Neural progenitor cell (in vitro differentiated cells): ENCODE results near the gene ARMC9. TPM values are rescaled to one million over a fixed set of nuclear protein-coding genes. Genes with fewer than 3 reads are reported as not detected.

Experiments used
- DNase-seq: peaks from one replicate; pipeline ENCODE4 v3.0.0-alpha.2; 2016; ENCODE audit warnings: low spot score
- H2AFZ ChIP-seq: fragments of 200-600 bp; sonication (generic); replicated peaks from 2 replicates; pipeline ENCODE4 v1.6.1; 2016; ENCODE audit warnings: antibody characterized with exemption
- H3F3A ChIP-seq: fragments of 200-600 bp; sonication (generic); 2 replicates; pipeline ENCODE4 v1.6.1; 2016; ENCODE audit warnings: antibody characterized with exemption, low read depth
- H3K27ac ChIP-seq: fragments of 200-600 bp; sonication (generic); 2 replicates; pipeline ENCODE4 v1.5.1; 2016; ENCODE audit warnings: mild to moderate bottlenecking
- H3K27me3 ChIP-seq: fragments of 200-600 bp; sonication (generic); 2 replicates; pipeline ENCODE4 v1.6.1; 2016; ENCODE audit warnings: mild to moderate bottlenecking, moderate library complexity
- H3K36me3 ChIP-seq: fragments of 200-600 bp; sonication (generic); 2 replicates; pipeline ENCODE4 v1.5.1; 2016
- H3K4me1 ChIP-seq: fragments of 200-600 bp; sonication (generic); 2 replicates; pipeline ENCODE4 v1.6.1; 2016; ENCODE audit warnings: mixed run types
- H3K4me2 ChIP-seq: fragments of 200-600 bp; sonication (generic); 2 replicates; pipeline ENCODE4 v1.6.1; 2016
- H3K4me3 ChIP-seq: fragments of 200-600 bp; sonication (generic); 2 replicates; pipeline ENCODE4 v1.5.1; 2016
- H3K79me2 ChIP-seq: fragments of 200-600 bp; sonication (generic); 2 replicates; pipeline ENCODE4 v1.6.1; 2016; ENCODE audit warnings: low read depth
- H3K9ac ChIP-seq: fragments of 200-600 bp; sonication (generic); 2 replicates; pipeline ENCODE4 v1.6.1; 2016
- H3K9me3 ChIP-seq: fragments of 200-600 bp; sonication (generic); 2 replicates; pipeline ENCODE4 v1.5.1; 2016; ENCODE audit warnings: low read depth
- H4K20me1 ChIP-seq: fragments of 200-600 bp; sonication (generic); 2 replicates; pipeline ENCODE4 v1.6.1; 2016; ENCODE audit warnings: low read depth
- H3K27ac Mint-ChIP-seq: 3 replicates; pipeline ENCODE4 v1.8.0; 2021; ENCODE audit warnings: mixed read lengths
- H3K27me3 Mint-ChIP-seq: 2 replicates; pipeline ENCODE4 v1.8.0; 2022; ENCODE audit warnings: low read depth, mild to moderate bottlenecking, inconsistent platforms, moderate library complexity, mixed read lengths; ENCODE audit not compliant: insufficient read depth
- H3K36me3 Mint-ChIP-seq: 3 replicates; pipeline ENCODE4 v1.8.0; 2021; ENCODE audit warnings: mixed read lengths
- H3K4me1 Mint-ChIP-seq: 3 replicates; pipeline ENCODE4 v1.8.0; 2021; ENCODE audit warnings: mixed read lengths
- H3K4me3 Mint-ChIP-seq: 3 replicates; pipeline ENCODE4 v1.8.0; 2021; ENCODE audit warnings: mild to moderate bottlenecking, moderate library complexity, mixed read lengths
- H3K9me3 Mint-ChIP-seq: 3 replicates; pipeline ENCODE4 v1.8.0; 2020; ENCODE audit warnings: mixed read lengths
- EZH2 ChIP-seq: fragments of 200-600 bp; sonication (generic); IDR thresholded peaks from 2 replicates; pipeline ENCODE4 v1.6.1; 2017; ENCODE audit warnings: antibody characterized with exemption, mild to moderate bottlenecking, moderate library complexity
- EZH2phosphoT487 ChIP-seq: fragments of 200-600 bp; sonication (generic); IDR thresholded peaks from 2 replicates; pipeline ENCODE4 v1.6.1; 2017; ENCODE audit warnings: antibody characterized with exemption
- total RNA-seq: library from RNA; depleted of rRNA; stranded (reverse); fragments of >200 nt; gene quantifications from 2 replicates; pipeline ENCODE4 v1.2.3, GENCODE V29; 2015; ENCODE audit warnings: low replicate concordance
- TF ChIP-seq, protein P1 (sequence below): fragments of 200-600 bp; sonication (generic); IDR thresholded peaks from 2 replicates; pipeline ENCODE4 v1.5.1; 2017; ENCODE audit warnings: antibody characterized with exemption, mild to moderate bottlenecking

Gene ARMC9
- total RNA-seq, 1 donor from 2014 or later, result 45.8 TPM

- Histone ChIP-seq H3K79me2 (no peaks in the 10 kb centered on the region), H3K4me1 (peaks cover 26% of the 10 kb centered on the region), H3K27ac (no peak overlapping the region), H3F3A (peaks cover 24% of the 10 kb centered on the region), H3K4me3 (no peak overlapping the region), H4K20me1 (no peaks in the 10 kb centered on the region), H2AFZ (no peak overlapping the region), H3K27me3 (peaks cover 34% of the 10 kb centered on the region), H3K36me3 (no peaks in the 10 kb centered on the region), H3K9me3 (no peaks in the 10 kb centered on the region), H3K4me2 (no peak overlapping the region), H3K9ac (no peak overlapping the region)
- H3K9me3 Mint-ChIP-seq, result no peaks in the 10 kb centered on the region
- H3K36me3 Mint-ChIP-seq, result no peaks in the 10 kb centered on the region
- no peak overlapping the region for H3K27ac Mint-ChIP-seq
- peaks cover 28% of the 10 kb centered on the region for H3K4me1 Mint-ChIP-seq
- no peak overlapping the region for H3K4me3 Mint-ChIP-seq
- peaks cover 37% of the 10 kb centered on the region for H3K27me3 Mint-ChIP-seq
- DNase-seq, result no peak
- TF ChIP-seq EZH2 (no peak), EZH2phosphoT487 (no peak)
- TF ChIP-seq, protein P1, sequence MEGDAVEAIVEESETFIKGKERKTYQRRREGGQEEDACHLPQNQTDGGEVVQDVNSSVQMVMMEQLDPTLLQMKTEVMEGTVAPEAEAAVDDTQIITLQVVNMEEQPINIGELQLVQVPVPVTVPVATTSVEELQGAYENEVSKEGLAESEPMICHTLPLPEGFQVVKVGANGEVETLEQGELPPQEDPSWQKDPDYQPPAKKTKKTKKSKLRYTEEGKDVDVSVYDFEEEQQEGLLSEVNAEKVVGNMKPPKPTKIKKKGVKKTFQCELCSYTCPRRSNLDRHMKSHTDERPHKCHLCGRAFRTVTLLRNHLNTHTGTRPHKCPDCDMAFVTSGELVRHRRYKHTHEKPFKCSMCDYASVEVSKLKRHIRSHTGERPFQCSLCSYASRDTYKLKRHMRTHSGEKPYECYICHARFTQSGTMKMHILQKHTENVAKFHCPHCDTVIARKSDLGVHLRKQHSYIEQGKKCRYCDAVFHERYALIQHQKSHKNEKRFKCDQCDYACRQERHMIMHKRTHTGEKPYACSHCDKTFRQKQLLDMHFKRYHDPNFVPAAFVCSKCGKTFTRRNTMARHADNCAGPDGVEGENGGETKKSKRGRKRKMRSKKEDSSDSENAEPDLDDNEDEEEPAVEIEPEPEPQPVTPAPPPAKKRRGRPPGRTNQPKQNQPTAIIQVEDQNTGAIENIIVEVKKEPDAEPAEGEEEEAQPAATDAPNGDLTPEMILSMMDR, result no peak
Measured at GRCh38 chr2:231397928-231398294, 199.5 kb downstream of the ARMC9 start.

- no peak overlapping the region for H3K4me2 ChIP-seq
- H3K9ac ChIP-seq, result no peak overlapping the region
- no peak overlapping the region for H2AFZ ChIP-seq
- H3K27me3 Mint-ChIP-seq, result peaks cover 31% of the 10 kb centered on the region
- no peak for DNase-seq
- H3K27ac ChIP-seq, result no peak overlapping the region
- TF ChIP-seq EZH2phosphoT487 (no peak), EZH2 (no peak)
- TF ChIP-seq, protein P1, result no peak
- H3K9me3 Mint-ChIP-seq, result no peaks in the 10 kb centered on the region
- peaks cover 25% of the 10 kb centered on the region for H3K4me1 ChIP-seq
- H3K36me3 Mint-ChIP-seq, result no peaks in the 10 kb centered on the region
- peaks cover 34% of the 10 kb centered on the region for H3K27me3 ChIP-seq
- no peaks in the 10 kb centered on the region for H3K9me3 ChIP-seq
- no peaks in the 10 kb centered on the region for H3K79me2 ChIP-seq
- H4K20me1 ChIP-seq, result no peaks in the 10 kb centered on the region
- H3K4me3 Mint-ChIP-seq, result no peak overlapping the region
- H3K4me3 ChIP-seq, result no peak overlapping the region
- H3K4me1 Mint-ChIP-seq, result peaks cover 25% of the 10 kb centered on the region
- H3K36me3 ChIP-seq, result no peaks in the 10 kb centered on the region
- no peak overlapping the region for H3K27ac Mint-ChIP-seq
- H3F3A ChIP-seq, result peaks cover 24% of the 10 kb centered on the region
Measured at GRCh38 chr2:231398585-231398984, 200.2 kb downstream of the ARMC9 start.

- Histone ChIP-seq H3F3A (peaks cover 20% of the 10 kb centered on the region), H3K4me3 (no peak overlapping the region), H2AFZ (no peak overlapping the region), H3K27me3 (peaks cover 32% of the 10 kb centered on the region), H3K4me2 (no peak overlapping the region), H3K9me3 (no peaks in the 10 kb centered on the region), H3K36me3 (no peaks in the 10 kb centered on the region), H3K27ac (no peak overlapping the region), H3K4me1 (peaks cover 25% of the 10 kb centered on the region), H3K79me2 (no peaks in the 10 kb centered on the region), H4K20me1 (no peaks in the 10 kb centered on the region), H3K9ac (no peak overlapping the region)
- DNase-seq, result no peak
- Mint-ChIP-seq H3K9me3 (no peaks in the 10 kb centered on the region), H3K27ac (no peak overlapping the region), H3K27me3 (peaks cover 30% of the 10 kb centered on the region), H3K4me3 (no peak overlapping the region), H3K36me3 (no peaks in the 10 kb centered on the region), H3K4me1 (peaks cover 25% of the 10 kb centered on the region)
- TF ChIP-seq EZH2 (no peak), EZH2phosphoT487 (no peak)
- TF ChIP-seq, protein P1, result no peak
Measured at GRCh38 chr2:231399046-231399852, 200.8 kb downstream of the ARMC9 start.
